Renal cortical epithelial cell (primary cell): ENCODE measurements around the gene KDM4C. TPM values are rescaled to one million over a fixed set of nuclear protein-coding genes. Genes with fewer than 3 reads are reported as not detected.
"Not testable (repeated sequence)": the region's sequence is repeated elsewhere in the genome, so short reads cannot be mapped to it uniquely, and the experiment has no call there.

ENCODE experiments used
- DNase-seq: peaks from one replicate; pipeline ENCODE4 v3.0.0-alpha.2; 2011; ENCODE audit warnings: low read depth
- total RNA-seq: library from RNA; depleted of rRNA; stranded (reverse); fragments of >200 nt; gene quantifications from 2 replicates; pipeline ENCODE4 v1.2.3, GENCODE V29; 2014

Gene KDM4C
- total RNA-seq, 1 donor from 2014 or later, result 52.4 TPM

DNA sequence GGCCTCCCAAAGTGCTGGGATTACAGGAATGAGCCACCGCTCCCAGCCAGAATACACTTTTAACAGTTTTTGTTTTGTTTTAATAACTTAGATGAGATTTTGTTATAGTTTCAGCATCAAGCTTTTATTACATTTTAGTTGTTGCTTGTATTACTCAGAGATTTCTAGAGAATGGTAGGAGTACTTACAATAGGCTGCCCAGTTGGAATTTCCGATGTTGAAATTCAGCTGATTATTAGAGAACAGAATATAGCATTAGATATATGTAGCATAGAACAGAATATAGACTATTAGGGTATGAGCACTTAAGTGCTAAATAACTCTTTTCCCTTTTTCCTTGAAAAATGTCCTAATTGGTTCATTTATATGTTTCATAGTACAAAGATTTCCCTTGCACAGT is 6.2 kb downstream of the KDM4C start:
- no peak for DNase-seq

DNA sequence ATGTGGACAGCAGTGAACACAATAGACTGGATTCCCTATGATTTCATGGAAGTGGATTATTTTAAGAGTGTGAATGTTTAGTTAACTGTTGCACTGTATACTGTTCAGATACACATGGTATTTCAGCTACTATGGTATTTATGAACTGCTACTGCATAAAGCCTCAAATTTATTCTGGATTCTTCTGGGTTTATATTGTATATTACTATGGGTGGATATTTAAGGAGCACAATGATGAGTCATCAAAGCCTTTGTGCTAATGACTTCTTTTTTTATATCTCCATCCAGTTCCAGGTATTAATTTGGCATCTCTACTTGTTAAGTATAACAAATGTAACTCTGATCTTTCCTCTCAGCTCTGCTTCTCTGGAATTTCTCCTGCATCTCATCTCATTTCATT is 6.8 kb downstream of the KDM4C start:
- peak; percentile 36 for DNase-seq

DNA sequence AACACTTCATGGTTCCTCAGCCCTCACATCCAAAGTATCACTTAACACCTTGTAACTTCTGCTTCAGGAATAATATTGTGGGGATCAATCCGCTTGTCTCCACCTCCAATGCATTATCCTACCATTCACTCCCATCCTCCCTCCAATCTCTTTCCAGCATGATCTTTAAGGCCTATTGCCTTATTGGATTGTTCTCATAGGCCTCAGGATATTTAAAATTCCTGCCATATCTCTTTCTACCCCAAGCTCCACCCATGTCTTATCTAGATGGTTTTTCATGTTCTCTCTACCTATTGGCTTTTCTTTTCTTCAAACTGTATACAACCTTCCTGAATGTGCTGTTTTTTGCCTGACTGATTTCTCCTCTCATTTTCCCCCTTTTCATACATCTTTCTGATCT is 7.2 kb downstream of the KDM4C start:
- DNase-seq, result no peak

DNA sequence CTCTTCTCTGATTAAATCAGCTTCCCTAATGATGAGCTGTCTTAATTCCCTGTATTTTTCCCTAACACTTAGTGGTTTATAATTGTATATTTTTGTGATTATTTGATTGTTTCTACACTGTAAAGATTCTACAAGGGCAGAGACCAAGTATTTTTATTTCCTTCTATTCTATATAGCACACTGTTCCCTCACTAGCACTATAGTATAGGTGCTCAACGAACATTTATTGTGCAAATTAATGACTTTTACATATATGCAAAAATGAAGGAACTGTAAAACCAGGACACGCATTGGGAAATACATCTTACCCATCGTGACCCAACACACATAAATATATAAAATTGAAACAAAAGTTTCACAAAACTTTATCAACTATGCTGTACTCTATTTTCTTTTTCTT is 7.6 kb downstream of the KDM4C start:
- no peak for DNase-seq

DNA sequence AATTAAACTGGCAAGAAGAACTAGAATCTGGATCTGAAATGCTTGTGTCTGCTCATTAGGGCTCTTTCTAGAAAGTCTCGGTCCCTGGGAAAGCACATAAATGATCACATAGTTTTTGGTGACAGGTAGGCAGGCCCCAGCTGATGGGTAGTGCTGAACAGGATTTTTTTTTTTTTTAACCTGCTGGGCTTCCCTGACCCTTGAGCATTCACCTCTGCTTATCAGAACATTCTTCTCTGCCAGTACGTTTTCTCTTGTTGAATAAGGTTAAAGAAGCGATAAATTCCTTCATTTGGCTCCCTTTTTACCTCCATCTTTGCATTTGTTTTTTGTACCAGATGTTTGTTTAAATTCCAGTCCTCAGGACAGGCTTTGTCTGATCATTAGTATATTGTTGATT is 8.8 kb downstream of the KDM4C start:
- no peak for DNase-seq

DNA sequence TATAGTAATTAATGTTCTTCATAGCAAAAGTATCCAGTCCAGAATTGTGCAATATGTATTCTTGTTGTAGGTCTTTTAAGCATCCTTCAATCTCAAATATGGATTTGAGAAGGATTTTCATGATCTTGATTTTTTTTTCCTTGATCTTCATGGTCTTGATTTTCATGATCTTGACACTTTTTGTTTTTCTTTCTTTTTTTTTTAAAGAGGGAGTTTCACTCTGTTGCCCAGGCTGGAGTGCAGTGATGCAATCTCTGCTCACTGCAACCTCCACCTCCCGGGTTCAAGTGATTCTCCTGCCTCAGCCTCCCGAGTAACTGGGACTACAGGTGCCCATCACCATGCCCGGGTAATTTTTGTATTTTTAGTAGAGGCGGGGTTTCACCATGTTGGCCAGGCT is 10.8 kb downstream of the KDM4C start:
- not testable (repeated sequence) for DNase-seq

DNA sequence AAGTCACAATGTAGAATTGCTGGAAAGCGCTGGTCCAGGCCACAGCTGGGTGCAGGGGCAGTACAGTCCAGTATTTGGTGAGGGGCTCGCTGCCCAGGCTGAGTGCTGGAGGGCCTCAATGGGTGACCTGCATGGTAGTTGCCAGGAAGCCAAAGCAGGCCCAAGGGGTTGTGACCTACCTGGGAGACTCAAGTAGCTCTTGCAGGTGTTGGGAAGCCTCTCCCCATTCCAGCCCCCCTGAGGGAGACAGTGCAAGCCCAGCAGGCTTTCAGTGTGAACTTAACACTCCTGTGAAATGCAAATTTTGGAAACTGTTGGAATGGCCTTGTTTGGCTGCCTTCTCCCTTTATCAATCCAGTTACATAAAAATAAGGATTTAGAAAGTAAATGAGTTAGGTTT is 13.9 kb downstream of the KDM4C start:
- no peak for DNase-seq

DNA sequence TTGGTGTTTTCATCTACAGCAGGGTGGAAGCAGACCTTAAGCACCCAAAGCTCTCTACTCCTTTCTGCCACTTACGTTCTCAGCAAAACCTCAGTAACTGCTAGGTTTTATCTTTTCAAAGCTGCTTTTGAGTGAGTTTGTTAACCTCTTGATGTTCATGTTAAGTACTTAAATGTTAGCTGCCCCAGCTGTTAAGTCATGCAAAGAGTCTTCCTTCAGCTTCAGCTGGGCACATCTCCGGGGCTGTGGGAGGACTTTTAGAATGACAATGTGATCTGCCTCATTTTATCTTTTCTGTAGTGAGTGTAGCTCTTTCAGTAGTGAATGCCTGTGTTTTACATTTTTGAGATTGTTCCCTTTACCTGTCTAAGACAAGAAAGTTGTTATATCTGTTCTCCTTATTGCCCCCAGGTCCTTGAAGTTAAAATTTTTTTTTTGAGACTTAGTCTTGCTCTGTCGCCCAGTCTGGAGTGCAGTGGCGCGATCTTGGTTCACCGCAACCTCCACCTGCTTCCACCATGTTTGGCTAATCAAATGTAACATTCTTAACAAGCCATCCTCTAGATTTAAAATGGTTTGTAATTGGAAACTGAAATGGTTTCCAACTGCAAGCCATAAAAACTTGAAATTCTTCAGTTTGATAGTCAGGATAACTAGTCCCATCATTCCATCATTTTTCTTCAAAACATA is 19.6 kb downstream of the KDM4C start:
- no peak for DNase-seq

DNA sequence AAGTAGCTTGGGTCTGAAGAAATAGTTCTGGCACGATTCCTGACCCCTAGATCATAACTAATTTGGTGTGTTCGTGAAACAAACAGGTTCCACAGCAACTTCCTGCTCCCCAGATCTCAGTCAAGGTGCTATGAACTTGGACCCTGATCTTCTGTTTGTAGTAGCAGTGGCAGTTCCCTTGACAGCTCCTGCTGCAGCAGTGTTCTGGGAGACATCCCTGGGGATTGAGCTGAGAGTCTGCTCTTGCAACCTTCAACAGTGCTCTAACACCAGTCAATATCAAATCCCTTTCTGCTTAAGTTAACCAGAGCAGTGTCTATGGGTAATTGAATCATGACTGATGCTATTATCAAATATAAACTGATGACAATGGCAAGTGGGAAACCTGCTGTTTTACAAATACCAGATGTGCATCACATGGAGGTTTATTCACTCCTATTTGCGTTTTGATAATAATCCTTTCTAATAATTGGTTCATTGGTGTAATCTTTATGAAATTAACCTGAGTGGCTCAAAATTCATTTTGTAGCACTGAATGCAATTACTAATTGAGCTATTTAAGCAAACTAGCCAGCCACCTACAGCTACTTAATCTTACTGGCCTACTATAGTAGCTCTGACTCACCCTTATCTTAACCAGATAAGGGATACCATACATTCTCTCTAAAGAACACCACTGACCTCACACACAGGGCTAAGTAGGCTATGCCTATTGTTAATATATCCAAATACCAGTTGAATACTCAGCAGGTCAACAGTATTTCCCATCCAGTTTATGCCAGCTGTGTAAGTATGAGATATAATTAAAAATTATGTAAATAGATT is 21.9 kb downstream of the KDM4C start:
- no peak for DNase-seq

DNA sequence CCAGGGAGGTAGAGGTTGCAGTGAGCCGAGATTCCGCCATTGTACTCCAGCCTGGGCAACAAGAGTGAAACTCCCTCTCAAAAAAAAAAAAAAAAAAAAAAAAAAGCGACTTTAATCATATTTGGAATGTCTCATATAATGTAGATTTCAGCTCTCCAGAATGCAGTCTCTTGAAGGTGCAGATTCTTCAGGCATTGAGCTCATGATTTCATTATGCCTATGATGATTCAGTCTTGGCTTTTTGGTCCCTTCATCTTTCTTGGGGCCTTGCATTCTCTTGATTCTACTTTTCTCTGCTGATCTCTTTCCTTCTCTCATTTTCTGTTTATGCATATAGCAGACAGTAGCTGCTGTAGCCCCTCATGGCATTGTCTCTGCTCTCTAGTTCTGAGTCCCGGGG is 22.9 kb downstream of the KDM4C start:
- no peak for DNase-seq

DNA sequence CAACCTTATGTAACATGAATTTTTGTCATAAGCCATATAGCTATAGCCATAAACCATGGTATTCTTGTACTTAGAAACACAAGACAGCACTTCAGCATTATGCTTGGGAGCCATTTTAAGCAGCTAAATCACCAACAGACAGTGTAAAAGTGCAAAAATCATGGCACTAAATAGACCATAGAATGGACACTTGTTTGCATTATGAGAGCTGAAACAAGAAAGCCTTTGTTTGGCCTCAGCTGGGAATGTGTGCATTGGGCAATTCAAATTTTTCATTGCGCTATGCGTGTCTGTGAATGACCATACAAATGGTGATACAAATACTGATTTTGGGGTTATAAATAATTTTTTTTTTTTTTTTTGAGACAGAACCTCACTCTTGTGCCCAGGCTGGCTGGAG is 23.7 kb downstream of the KDM4C start:
- no peak for DNase-seq

DNA sequence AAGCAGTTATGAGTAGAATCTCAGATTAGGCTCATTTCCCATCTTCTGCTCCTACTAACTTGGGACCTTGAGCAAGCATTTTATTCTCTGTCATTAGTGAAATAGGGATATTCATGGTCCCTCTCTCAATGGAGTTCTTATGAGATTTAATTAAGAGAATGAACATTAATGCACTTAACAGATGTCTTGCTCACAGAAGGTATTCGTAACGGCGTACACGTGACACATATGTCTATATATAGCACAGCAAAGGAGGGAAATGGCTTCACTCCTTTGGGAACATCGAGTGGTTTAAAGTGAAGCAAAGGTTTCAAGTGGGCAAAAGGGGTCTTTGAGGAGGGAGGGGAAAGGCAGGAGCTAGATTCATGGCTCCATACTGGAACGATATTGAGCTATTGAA is 24.6 kb downstream of the KDM4C start:
- DNase-seq, result no peak

DNA sequence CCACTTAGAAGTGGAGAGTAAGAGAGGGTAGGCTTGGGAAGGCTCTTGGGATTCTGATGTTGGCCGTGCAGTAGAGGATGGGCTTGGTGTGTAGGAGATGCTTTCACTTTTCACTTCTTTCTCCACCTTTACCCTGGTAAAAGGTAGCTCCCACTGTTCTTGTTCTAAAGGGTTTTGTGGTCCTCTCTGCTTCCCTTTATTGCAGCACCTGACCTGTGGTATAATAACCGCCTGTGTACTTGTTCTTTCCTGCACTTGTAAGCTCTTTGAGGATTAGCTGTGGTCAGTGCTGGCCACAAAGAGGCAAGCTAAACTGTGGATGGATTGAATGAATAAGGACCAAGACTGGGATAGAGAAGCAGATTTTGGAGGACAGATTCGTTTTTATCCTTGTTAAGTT is 25.2 kb downstream of the KDM4C start:
- DNase-seq, result no peak

DNA sequence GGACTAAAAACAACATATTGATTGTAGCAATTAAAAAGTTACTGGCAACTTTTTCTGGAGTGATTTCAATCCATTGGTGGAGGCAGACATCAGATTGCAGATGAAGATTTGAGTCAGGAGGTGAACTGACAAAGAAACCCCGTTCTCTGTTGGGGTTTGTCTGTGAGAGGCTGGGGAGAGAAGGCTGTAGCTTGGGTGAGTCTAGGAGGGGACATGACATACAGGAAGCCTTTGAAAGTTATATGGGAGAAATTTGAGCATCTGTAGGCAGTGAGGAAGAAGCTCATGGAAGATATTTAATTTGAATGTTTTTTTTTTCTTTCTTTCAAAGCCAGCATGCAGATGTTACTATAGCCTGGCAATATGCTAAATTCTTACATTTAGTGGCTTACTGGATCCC is 26.0 kb downstream of the KDM4C start:
- no peak for DNase-seq

DNA sequence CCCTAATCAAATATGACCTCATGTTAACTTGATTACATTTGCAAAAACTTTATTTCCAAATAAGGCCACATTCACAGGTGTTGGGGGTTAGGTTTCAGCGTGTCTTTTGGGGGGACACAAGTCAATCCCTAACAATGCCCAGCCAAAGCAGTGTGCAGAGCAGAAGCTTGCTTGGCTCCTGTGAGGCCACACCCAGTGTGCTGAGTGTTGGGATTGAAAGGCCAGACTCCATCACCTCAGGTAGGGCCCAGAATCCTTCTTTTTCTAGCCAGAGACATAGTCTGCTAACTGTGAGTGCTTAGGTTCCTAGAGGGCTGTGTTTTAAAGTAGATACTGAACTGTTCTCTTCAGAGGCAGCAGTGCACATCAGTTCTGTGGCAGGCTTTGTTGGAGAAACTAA is 27.9 kb downstream of the KDM4C start:
- DNase-seq, result no peak

DNA sequence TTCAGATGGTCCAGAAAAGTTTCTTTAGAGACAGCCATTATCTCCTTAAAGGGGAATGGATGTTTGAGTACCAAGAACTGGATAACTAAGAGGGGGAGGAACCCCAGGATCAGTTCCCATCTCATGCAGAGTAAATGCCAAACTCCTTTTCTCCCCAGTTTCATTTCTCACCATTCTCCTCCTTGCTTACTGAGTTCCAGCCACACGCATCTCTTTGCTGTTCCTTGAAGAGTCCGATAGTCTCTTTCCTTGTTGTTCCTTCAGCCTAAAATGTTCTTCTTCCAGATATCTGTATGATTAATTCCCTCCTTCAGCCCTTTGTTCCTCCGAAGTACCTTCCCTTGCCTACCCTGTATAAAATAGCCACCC is 30.0 kb downstream of the KDM4C start:
- peak; percentile 8 for DNase-seq

DNA sequence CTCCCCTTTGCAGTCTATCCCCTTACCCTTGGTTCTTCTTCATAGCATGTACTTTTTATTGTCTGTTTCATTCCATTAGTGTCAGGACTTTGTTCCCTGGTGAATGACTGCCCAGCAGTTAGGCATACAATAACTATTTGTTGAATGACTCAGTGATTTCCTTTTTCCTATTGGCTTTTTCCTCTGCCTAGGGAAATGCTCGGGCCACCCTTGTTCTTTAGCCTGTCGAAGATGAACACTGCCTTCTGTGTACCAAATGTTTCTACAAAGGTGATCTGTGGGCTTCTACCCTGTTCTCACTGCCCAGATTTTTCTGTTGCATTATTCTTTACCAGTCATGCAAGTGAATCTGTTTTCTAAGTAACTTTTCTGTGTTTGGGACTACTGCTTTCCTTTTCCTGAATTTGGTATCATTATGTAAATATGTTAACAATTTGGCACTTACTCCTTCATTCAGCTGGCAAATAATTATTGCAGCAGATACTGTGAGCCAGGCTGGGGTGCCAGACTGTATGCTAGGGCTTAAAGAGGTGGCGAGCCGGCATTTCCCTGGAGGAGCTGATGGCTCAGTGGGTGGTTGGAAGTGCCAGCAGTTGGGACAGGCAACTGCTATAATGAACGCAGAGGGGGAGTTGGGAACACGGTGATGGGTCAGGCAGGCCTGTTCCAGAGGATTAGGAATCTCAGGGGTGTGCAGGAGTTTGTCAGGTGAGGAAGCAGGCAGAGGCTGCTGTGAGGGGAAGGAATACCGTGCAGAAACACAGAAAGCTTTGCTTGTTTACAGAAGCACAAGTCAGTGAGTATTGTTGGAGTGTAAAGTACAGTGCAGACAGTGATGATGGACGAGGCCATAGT is 30.6 kb downstream of the KDM4C start:
- DNase-seq, result peak; percentile 85

DNA sequence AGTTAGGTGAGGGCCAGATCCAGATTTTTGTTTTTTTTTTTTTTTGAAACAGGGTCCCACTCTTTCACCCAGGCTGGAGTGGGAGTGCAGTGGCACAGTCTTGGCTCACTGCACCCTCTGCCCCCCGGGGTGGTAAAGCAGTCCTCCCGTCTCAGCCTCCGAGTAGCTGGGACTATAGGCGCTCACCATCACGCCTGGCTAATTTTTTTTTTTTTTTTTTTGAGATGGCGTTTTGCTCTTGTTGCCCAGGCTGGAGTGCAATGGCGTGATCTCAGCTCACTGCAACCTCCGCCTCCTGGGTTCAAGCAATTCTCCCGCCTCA is 31.2 kb downstream of the KDM4C start:
- not testable (repeated sequence) for DNase-seq

DNA sequence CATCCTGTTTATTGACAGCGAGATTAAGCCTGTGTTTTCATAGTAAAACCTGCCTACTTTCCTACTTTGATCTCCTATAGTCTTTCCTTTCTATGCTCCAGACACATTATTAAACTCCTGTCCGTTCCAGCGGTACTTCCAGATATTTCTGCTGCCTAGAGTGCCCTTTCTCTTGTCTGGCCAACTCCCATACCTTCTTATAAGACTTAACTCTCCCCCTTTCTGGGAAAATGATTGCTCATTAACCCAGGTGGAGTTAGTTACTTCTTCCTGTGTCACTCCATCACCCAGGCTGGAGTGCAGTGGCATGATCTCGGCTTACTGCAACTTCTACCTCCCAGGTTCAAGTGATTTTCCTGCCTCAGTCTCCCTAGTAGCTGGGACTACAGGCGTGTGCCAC is 33.1 kb downstream of the KDM4C start:
- peak; percentile 38 for DNase-seq

DNA sequence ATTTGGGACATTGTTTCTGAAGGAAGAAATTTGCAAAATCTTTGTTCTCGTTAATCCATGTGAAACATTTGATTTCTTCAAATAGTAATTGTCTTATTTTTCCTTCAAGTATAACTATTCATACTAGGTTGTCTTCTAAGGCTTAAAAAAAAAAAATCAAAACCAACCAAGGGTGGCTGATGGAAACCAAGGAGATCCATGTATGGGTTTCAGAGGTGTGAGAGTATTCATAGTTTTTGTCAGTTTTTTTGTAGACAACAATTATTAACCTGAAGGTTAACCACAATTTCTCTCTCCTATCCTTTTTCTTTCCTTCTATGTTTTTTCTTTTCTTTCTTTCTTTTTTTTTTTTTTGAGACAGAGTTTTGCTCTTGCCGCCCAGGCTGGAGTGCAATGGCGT is 35.4 kb downstream of the KDM4C start:
- no peak for DNase-seq

DNA sequence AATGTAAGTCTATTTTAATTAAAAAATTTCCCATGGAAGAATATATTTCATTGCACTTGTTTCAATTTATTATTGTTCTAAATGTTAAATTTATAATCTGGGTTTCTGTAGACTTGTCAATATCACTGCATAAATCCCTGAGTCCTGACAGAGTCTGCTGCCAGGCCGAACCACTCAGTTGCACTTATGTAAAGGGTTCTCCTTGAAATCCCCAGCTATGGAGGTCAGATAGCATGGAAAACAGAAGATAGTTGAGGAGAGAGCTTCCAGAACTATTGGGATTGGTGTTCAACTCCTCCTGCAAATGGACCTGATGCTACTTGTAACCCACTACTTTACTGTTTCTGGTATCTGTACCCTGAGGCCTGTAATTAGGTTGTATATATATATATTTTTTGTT is 37.2 kb downstream of the KDM4C start:
- DNase-seq, result no peak

DNA sequence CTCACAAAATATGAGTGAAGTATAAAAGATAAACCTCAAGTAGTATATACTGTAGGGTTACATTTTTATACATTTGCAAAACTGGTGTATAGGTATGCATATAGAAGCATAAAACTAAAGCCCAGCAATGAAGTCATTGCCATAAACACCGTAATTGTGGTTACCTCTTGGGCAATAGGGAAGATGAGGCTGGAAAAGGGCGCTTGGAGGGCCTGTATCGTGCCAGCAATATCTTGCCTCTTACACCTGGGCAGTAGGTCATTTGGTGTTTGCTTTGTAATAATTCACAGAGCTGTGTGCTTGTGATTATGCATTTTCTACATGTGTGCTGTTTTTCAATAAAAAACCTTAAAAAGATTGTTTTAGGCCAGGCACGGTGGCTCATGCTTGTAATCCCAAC is 45.2 kb downstream of the KDM4C start:
- no peak for DNase-seq

DNA sequence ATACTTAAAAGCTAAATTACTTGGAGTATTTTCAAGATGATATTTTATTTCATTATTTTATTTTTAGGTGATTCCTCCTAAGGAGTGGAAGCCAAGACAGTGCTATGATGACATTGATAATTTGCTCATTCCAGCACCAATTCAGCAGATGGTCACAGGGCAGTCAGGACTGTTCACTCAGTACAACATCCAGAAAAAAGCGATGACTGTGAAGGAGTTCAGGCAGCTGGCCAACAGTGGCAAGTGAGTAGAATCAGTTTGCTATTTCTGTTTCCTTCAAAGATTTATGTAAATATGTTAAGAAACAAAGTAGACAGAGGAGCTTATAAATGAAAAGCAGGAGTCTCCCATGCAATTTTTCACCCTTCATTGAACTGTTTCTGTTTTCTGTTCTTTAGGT is 47.8 kb downstream of the KDM4C start:
- DNase-seq, result peak; percentile 57
